OCI-LY3 (cell line): ENCODE data around the gene MAOA.

ENCODE experiments used
- H2AFZ ChIP-seq: fragments of 200-600, 300-600 bp; shearing (Covaris generic); 2 replicates; pipeline ENCODE4 v1.6.0; 2014; ENCODE audit warnings: antibody characterized with exemption, low read depth, low read length
- H3K27ac ChIP-seq: fragments of 200-600, 300-600 bp; sonication (generic); 2 replicates; pipeline ENCODE4 v1.5.1; 2014; ENCODE audit warnings: mild to moderate bottlenecking, low read length, moderate library complexity, mixed read lengths
- H3K27me3 ChIP-seq: fragments of 200-600, 300-600 bp; sonication (generic); 2 replicates; pipeline ENCODE4 v1.6.1; 2014; ENCODE audit warnings: low read depth, low read length, mixed read lengths
- H3K36me3 ChIP-seq: fragments of 200-600, 300-600 bp; sonication (generic); replicated peaks from 2 replicates; pipeline ENCODE3; 2014; ENCODE audit warnings: low read depth, low read length, mixed read lengths
- H3K4me1 ChIP-seq: fragments of 300-600, 200-600 bp; sonication (generic); 2 replicates; pipeline ENCODE4 v1.6.1; 2014; ENCODE audit warnings: low read length, mixed read lengths
- H3K4me2 ChIP-seq: fragments of 200-600, 300-600 bp; sonication (generic); 2 replicates; pipeline ENCODE4 v1.6.1; 2014; ENCODE audit warnings: low read length, mixed read lengths
- H3K4me3 ChIP-seq: fragments of 300-600, 200-600 bp; sonication (generic); 2 replicates; pipeline ENCODE4 v1.5.1; 2014; ENCODE audit warnings: antibody characterized with exemption, mild to moderate bottlenecking, low read length, moderate library complexity
- H3K79me2 ChIP-seq: fragments of 300-600, 200-600 bp; shearing (Covaris generic); 2 replicates; pipeline ENCODE4 v1.6.1; 2014; ENCODE audit warnings: mild to moderate bottlenecking, low read length, mixed read lengths
- H3K9ac ChIP-seq: fragments of 300-600, 200-600 bp; shearing (Covaris generic); 2 replicates; pipeline ENCODE4 v1.6.0; 2014; ENCODE audit warnings: mild to moderate bottlenecking, low read length, moderate library complexity
- H3K9me3 ChIP-seq: fragments of 200-600, 300-600 bp; shearing (Covaris generic); 2 replicates; pipeline ENCODE4 v1.6.1; 2014; ENCODE audit warnings: low read length, mixed read lengths; ENCODE audit not compliant: insufficient read depth
- H4K20me1 ChIP-seq: fragments of 200-600, 300-600 bp; sonication (generic); 2 replicates; pipeline ENCODE4 v1.6.1; 2016; ENCODE audit warnings: low read length, mixed read lengths; ENCODE audit not compliant: insufficient read depth
- EZH2phosphoT487 ChIP-seq: fragments of 200-600 bp; shearing (Covaris generic); IDR thresholded peaks from 2 replicates; pipeline ENCODE4 v1.6.1; 2018; ENCODE audit warnings: antibody characterized with exemption, mixed run types, low read depth
- TF ChIP-seq, protein P1 (sequence below): fragments of 200-600, 300-600 bp; sonication (generic); IDR thresholded peaks from 2 replicates; pipeline ENCODE4 v1.5.1; 2014; ENCODE audit warnings: antibody characterized with exemption, low read length, low read depth

Gene MAOA

DNA sequence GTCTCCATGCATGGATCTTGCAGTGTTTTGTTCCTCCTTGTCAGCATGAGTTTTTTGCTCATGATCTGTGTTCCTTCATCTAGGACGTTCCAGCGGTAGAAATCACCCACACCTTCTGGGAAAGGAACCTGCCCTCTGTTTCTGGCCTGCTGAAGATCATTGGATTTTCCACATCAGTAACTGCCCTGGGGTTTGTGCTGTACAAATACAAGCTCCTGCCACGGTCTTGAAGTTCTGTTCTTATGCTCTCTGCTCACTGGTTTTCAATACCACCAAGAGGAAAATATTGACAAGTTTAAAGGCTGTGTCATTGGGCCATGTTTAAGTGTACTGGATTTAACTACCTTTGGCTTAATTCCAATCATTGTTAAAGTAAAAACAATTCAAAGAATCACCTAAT is 88.2 kb downstream of the MAOA start:
- H3K27me3 ChIP-seq: no peaks in the 10 kb centered on the region
- no peaks in the 10 kb centered on the region for H3K79me2 ChIP-seq
- H3K9ac ChIP-seq: no peak overlapping the region
- no peak overlapping the region for H3K27ac ChIP-seq
- TF ChIP-seq EZH2phosphoT487: no peak
- H3K4me2 ChIP-seq: no peak overlapping the region
- H3K36me3 ChIP-seq: no peaks in the 10 kb centered on the region
- H3K4me3 ChIP-seq: no peak overlapping the region
- H3K9me3 ChIP-seq: no peaks in the 10 kb centered on the region
- no peaks in the 10 kb centered on the region for H3K4me1 ChIP-seq
- no peak overlapping the region for H2AFZ ChIP-seq
- no peaks in the 10 kb centered on the region for H4K20me1 ChIP-seq

- H3K9me3 ChIP-seq: no peaks in the 10 kb centered on the region
- no peak overlapping the region for H3K27ac ChIP-seq
- H3K4me1 ChIP-seq: peaks cover 2% of the 10 kb centered on the region; the same call in 1 of the 2 replicates
- H4K20me1 ChIP-seq: no peaks in the 10 kb centered on the region
- H3K4me3 ChIP-seq: no peak overlapping the region
- no peak overlapping the region for H2AFZ ChIP-seq
- H3K79me2 ChIP-seq: no peaks in the 10 kb centered on the region
- no peaks in the 10 kb centered on the region for H3K36me3 ChIP-seq
- H3K9ac ChIP-seq: no peak overlapping the region
- H3K27me3 ChIP-seq: no peaks in the 10 kb centered on the region
- TF ChIP-seq EZH2phosphoT487: no peak
- TF ChIP-seq, protein P1, sequence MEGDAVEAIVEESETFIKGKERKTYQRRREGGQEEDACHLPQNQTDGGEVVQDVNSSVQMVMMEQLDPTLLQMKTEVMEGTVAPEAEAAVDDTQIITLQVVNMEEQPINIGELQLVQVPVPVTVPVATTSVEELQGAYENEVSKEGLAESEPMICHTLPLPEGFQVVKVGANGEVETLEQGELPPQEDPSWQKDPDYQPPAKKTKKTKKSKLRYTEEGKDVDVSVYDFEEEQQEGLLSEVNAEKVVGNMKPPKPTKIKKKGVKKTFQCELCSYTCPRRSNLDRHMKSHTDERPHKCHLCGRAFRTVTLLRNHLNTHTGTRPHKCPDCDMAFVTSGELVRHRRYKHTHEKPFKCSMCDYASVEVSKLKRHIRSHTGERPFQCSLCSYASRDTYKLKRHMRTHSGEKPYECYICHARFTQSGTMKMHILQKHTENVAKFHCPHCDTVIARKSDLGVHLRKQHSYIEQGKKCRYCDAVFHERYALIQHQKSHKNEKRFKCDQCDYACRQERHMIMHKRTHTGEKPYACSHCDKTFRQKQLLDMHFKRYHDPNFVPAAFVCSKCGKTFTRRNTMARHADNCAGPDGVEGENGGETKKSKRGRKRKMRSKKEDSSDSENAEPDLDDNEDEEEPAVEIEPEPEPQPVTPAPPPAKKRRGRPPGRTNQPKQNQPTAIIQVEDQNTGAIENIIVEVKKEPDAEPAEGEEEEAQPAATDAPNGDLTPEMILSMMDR: no peak
- no peak overlapping the region for H3K4me2 ChIP-seq
Measured at GRCh38 chrX:43745938-43746721, 90.0 kb downstream of the MAOA start.

DNA sequence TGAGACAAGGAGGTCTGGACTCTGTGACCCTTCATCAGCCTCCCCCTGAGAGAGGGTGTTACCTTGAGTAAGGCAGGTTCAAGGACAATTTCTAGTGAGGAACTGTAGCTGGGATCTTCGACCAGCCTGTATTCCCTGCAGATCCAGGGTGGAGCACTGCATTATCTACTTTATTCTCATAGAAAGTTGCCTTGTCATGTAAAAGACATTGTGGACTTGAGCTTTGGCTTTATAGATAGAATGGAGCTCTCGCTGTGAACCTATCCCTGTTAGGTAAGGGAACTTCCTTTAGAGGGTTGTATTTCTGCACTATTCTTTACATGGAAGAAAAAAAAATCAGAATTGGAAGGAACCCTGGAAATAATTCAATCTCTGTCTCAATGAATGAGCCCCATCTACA is 91.4 kb downstream of the MAOA start:
- Histone ChIP-seq H3K4me1 (peaks cover 2% of the 10 kb centered on the region; the same call in 1 of the 2 replicates), H2AFZ (no peak overlapping the region), H3K79me2 (no peaks in the 10 kb centered on the region), H3K9me3 (no peaks in the 10 kb centered on the region), H3K36me3 (no peaks in the 10 kb centered on the region), H3K4me2 (no peak overlapping the region), H3K9ac (no peak overlapping the region), H3K4me3 (no peak overlapping the region), H3K27me3 (no peaks in the 10 kb centered on the region), H3K27ac (no peak overlapping the region), H4K20me1 (no peaks in the 10 kb centered on the region)
- TF ChIP-seq, protein P1: no peak
- no peak for TF ChIP-seq EZH2phosphoT487

GRCh38 chrX:43750248-43750676 is 94.2 kb downstream of the MAOA start:
- peak overlapping the region; percentile 30; the same call in 1 of the 2 replicates for H3K4me2 ChIP-seq
- no peaks in the 10 kb centered on the region for H3K9me3 ChIP-seq
- no peak overlapping the region for H3K9ac ChIP-seq
- H3K27ac ChIP-seq: no peak overlapping the region
- no peak for TF ChIP-seq EZH2phosphoT487
- TF ChIP-seq, protein P1: peak; percentile 57
- H2AFZ ChIP-seq: no peak overlapping the region
- no peaks in the 10 kb centered on the region for H4K20me1 ChIP-seq
- no peak overlapping the region for H3K4me3 ChIP-seq
- no peaks in the 10 kb centered on the region for H3K79me2 ChIP-seq
- H3K27me3 ChIP-seq: no peaks in the 10 kb centered on the region
- H3K36me3 ChIP-seq: no peaks in the 10 kb centered on the region
- peaks cover 2% of the 10 kb centered on the region; the same call in 1 of the 2 replicates for H3K4me1 ChIP-seq
